GM23248 (cell line): ENCODE measurements around the gene CRTC2. TPM values are rescaled to one million over a fixed set of nuclear protein-coding genes. Genes with fewer than 3 reads are reported as not detected.

ENCODE experiments used
- DNase-seq: peaks from one replicate; pipeline ENCODE4 v3.0.0-alpha.2; 2015
- H2AFZ ChIP-seq: fragments of 200-600 bp; sonication (generic); 2 replicates; pipeline ENCODE4 v1.6.1; 2016; ENCODE audit warnings: antibody characterized with exemption
- H3F3A ChIP-seq: fragments of 200-600 bp; sonication (generic); 2 replicates; pipeline ENCODE4 v1.6.1; 2016; ENCODE audit warnings: mild to moderate bottlenecking, antibody characterized with exemption, mixed run types; ENCODE audit not compliant: insufficient read depth
- H3K27ac ChIP-seq: fragments of 200-600 bp; sonication (generic); 2 replicates; pipeline ENCODE4 v1.5.1; 2016; ENCODE audit warnings: mild to moderate bottlenecking
- H3K27me3 ChIP-seq: fragments of 200-600 bp; sonication (generic); replicated peaks from 2 replicates; pipeline ENCODE4 v1.6.1; 2016; ENCODE audit warnings: mild to moderate bottlenecking; ENCODE audit not compliant: insufficient read depth
- H3K36me3 ChIP-seq: fragments of 200-600 bp; sonication (generic); 2 replicates; pipeline ENCODE4 v1.6.1; 2016; ENCODE audit warnings: low read depth, mild to moderate bottlenecking
- H3K4me1 ChIP-seq: fragments of 200-600 bp; sonication (generic); 2 replicates; pipeline ENCODE4 v1.6.1; 2016; ENCODE audit warnings: mild to moderate bottlenecking; ENCODE audit not compliant: insufficient read depth
- H3K4me2 ChIP-seq: fragments of 200-600 bp; sonication (generic); one replicate; pipeline ENCODE4 v1.6.1; 2016; ENCODE audit warnings: mild to moderate bottlenecking; ENCODE audit not compliant: unreplicated experiment
- H3K4me3 ChIP-seq: fragments of 200-600 bp; sonication (generic); 2 replicates; pipeline ENCODE4 v1.5.1; 2016; ENCODE audit warnings: mild to moderate bottlenecking
- H3K79me2 ChIP-seq: fragments of 200-600 bp; sonication (generic); 2 replicates; pipeline ENCODE4 v1.6.1; 2016; ENCODE audit warnings: mild to moderate bottlenecking; ENCODE audit not compliant: insufficient read depth
- H3K9ac ChIP-seq: fragments of 200-600 bp; sonication (generic); 2 replicates; pipeline ENCODE4 v1.6.1; 2016; ENCODE audit warnings: mild to moderate bottlenecking
- H3K9me2 ChIP-seq: fragments of 200-600 bp; sonication (generic); 2 replicates; pipeline ENCODE4 v1.6.1; 2016; ENCODE audit warnings: mixed run types, mild to moderate bottlenecking, moderate library complexity; ENCODE audit not compliant: insufficient read depth
- H3K9me3 ChIP-seq: fragments of 200-600 bp; sonication (generic); one replicate; pipeline ENCODE4 v1.6.1; 2017; ENCODE audit warnings: low read depth
- H4K20me1 ChIP-seq: fragments of 200-600 bp; sonication (generic); 2 replicates; pipeline ENCODE4 v1.6.0; 2016; ENCODE audit not compliant: insufficient read depth
- EZH2 ChIP-seq: fragments of 200-600 bp; sonication (generic); IDR thresholded peaks from 2 replicates; pipeline ENCODE4 v1.6.1; 2018; ENCODE audit warnings: antibody characterized with exemption, mild to moderate bottlenecking; ENCODE audit not compliant: insufficient read depth, poor library complexity, severe bottlenecking
- EZH2phosphoT487 ChIP-seq: fragments of 200-600 bp; sonication (generic); IDR thresholded peaks from 2 replicates; pipeline ENCODE4 v1.6.1; 2018; ENCODE audit warnings: antibody characterized with exemption, moderate library complexity, mild to moderate bottlenecking, low read depth; ENCODE audit not compliant: insufficient read depth
- WGBS, 2 experiments: methylation state at CpG; one replicate each; pipeline ENCODE4 v1.1.6; 2015 to 2017; ENCODE audit warnings: low lambda C conversion rate in 2 of 2, low coverage in 1 of 2; ENCODE audit errors: missing lambda C conversion rate in 2 of 2; 5-methylcytosine and 5-hydroxymethylcytosine counted together
- in situ Hi-C: fragments of 300-500 bp; cut with MboI; formaldehyde crosslinking; loops from 2 replicates; pipeline ENCODE4 v1.15.0; 2020
- polyA plus RNA-seq: library from polyadenylated mRNA; unstranded; fragments of >200 nt; fragmentation: Nextera tagmentation; extraction: Ambion mirVana; gene quantifications from 2 replicates; pipeline ENCODE4 v1.2.1, GENCODE V29; 2016
- total RNA-seq: library from RNA; depleted of rRNA; stranded (reverse); fragments of >200 nt; shearing (Covaris generic); gene quantifications from 2 replicates; pipeline ENCODE4 v1.2.3, GENCODE V29; 2014

CRTC2 gene
- total and polyA plus RNA-seq, 2 experiments from 2014 or later: 7.5 to 21.0 TPM

DNA sequence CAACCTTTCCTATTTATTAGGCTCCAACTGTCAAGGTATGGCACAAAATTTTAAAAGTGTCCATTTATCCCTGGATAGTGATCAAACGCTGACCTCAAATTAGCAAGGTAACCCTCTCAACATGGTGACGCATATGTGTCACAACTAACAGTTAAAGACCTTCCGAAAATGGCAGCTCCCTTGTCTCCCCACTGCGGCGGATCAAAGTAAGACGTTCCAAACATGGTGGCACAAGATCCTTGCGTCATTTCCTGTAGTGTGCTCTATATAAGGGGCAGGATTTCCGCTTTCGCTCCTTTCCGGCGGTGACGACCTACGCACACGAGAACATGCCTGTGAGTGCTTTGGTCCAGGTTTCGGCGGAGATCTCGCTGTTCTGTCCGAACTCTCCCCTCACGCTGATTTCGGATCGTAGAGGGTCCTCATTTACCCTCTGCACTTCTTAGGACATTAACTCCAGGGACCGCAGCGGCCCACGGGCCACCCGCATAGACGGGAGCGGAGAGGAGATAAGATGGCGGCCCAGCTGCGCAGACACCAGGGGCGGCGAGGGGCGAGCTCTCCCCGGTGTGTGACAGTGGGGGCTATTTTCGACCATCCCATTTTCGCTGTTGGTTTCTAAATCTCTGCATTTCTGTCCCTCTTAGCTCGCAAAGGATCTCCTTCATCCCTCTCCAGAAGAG lies 32.2 kb upstream of the CRTC2 start, which contains the start of gene RPS27:
RPS27 (plus strand) TSS at position 295 of the 683 bp plus-strand sequence; CDS start at position 330, 35 bp downstream.
- in situ Hi-C loops: no loop called here
- Histone ChIP-seq H4K20me1 (peaks cover 5% of the 10 kb centered on the region; the same call in 1 of the 2 replicates), H3K27me3 (no peaks in the 10 kb centered on the region), H3K79me2 (peaks cover 28% of the 10 kb centered on the region), H2AFZ (peak within 1 kb of the TSS; percentile 90), H3K9me3 (no peaks in the 10 kb centered on the region), H3F3A (peaks cover 56% of the 10 kb centered on the region), H3K36me3 (peaks cover 21% of the 10 kb centered on the region), H3K27ac (peak within 1 kb of the TSS; percentile 83), H3K4me3 (peak within 1 kb of the TSS; percentile 95), H3K4me1 (peaks cover 24% of the 10 kb centered on the region), H3K9me2 (no peaks in the 10 kb centered on the region), H3K4me2 (peak within 1 kb of the TSS; percentile 100), H3K9ac (peak within 1 kb of the TSS; percentile 99)
- TF ChIP-seq EZH2phosphoT487: no peak
- no peak for TF ChIP-seq EZH2
- 0 to 2% methylated on average over 36 of the region's 36 CpGs for WGBS, 2 experiments
- DNase-seq: peak; percentile 99

DNA sequence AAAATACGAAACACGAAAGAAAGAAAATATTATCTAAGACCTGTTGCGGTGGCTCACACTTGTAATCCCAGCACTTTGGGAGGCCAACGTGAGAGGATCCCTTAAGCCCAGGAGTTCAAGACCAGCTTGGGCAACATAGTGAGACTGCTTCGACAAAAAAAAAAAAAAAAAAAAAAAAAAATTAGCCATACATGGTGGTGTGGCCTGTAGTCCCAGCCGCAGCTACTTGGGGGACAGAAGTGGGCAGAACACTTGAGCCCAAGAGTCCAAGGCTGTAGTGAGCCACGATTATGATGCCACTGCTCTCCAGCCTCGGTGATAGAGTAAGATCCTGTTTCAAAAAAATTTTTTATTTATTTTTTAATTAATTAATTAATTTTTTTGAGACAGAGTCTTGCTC lies 29.2 kb upstream of the CRTC2 start:
- Histone ChIP-seq H2AFZ (no peak overlapping the region), H3K4me2 (no peak overlapping the region), H3K9me2 (no peaks in the 10 kb centered on the region), H3K9ac (no peak overlapping the region), H4K20me1 (peaks cover 5% of the 10 kb centered on the region; the same call in 1 of the 2 replicates), H3F3A (peaks cover 48% of the 10 kb centered on the region), H3K27me3 (no peaks in the 10 kb centered on the region), H3K9me3 (no peaks in the 10 kb centered on the region), H3K79me2 (peaks cover 55% of the 10 kb centered on the region), H3K27ac (no peak overlapping the region), H3K4me1 (peaks cover 28% of the 10 kb centered on the region), H3K36me3 (peaks cover 18% of the 10 kb centered on the region), H3K4me3 (no peak overlapping the region)
- WGBS, 2 experiments: 83 to 85% methylated on average over 8 of the region's 8 CpGs
- no peak for DNase-seq
- TF ChIP-seq EZH2 (no peak), EZH2phosphoT487 (no peak)
- in situ Hi-C loops: loop anchor here (5.0 to 10.0 kb wide), 2 partner anchors 173 to 310 kb away; partner anchors contain the start of gene NPR1

DNA sequence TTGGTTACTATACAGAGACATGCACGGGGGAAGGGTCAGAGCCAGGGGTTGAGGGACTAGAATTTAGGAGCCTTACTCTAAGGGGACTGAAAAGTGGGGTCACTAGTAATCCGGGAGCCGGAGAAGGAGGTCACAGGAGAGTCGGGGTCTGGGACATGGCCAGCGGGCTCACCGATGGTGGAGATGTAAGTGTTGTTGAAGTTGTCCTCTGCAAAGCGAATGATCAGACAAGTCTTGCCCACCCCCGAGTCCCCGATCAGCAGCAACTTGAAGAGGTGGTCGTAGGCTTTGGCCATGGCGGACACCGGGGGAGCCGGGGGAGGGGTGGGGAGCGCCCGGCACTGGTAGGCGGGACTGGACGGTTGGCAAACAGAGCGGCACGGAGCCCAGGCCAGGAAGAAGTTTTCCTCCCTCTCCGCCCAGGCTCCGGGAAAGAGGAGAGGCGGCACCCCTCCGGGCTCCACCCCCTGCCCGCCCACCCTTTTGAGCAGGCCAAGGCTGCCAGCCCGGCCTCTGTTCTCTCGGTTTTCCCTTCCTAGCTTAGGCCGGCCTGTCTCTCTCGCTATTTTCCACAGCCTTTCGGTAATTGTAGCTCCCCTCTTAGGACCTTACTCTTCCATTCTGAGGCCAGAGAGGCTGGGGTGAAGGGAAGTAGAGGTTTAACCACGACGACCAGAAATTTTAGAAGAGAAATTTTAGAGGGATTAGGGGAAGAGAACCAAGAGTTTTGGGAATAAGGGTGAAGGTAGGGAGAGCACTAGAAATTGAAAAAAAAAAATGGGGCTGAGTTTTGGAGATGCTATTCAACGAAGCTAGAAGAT lies 27.7 kb upstream of the CRTC2 start, which contains the start of gene RAB13:
RAB13 (minus strand) TSS at position 399 of the 821 bp plus-strand sequence; CDS start at position 296, 103 bp downstream.
- peaks cover 15% of the 10 kb centered on the region; the same call in 1 of the 2 replicates for H3K4me1 ChIP-seq
- in situ Hi-C loops: loop anchor here (5.0 to 10.0 kb wide), 2 partner anchors 171 to 309 kb away; partner anchors contain the start of gene NPR1
- peak within 1 kb of the TSS; percentile 97 for H3K4me3 ChIP-seq
- H2AFZ ChIP-seq: peak within 1 kb of the TSS; percentile 91
- H3K36me3 ChIP-seq: peaks cover 7% of the 10 kb centered on the region; the same call in 1 of the 2 replicates
- H3K79me2 ChIP-seq: peaks cover 54% of the 10 kb centered on the region
- H3F3A ChIP-seq: peaks cover 40% of the 10 kb centered on the region
- H3K27ac ChIP-seq: peak within 1 kb of the TSS; percentile 84
- DNase-seq: peak; percentile 95
- no peaks in the 10 kb centered on the region for H3K9me2 ChIP-seq
- WGBS, 2 experiments: 2 to 3% methylated on average over 14 to 32 of the region's 32 CpGs
- H3K4me2 ChIP-seq: peak within 1 kb of the TSS; percentile 97
- H4K20me1 ChIP-seq: no peaks in the 10 kb centered on the region
- no peaks in the 10 kb centered on the region for H3K27me3 ChIP-seq
- peak within 1 kb of the TSS; percentile 94 for H3K9ac ChIP-seq
- H3K9me3 ChIP-seq: no peaks in the 10 kb centered on the region
- TF ChIP-seq EZH2phosphoT487 (no peak), EZH2 (no peak)

DNA sequence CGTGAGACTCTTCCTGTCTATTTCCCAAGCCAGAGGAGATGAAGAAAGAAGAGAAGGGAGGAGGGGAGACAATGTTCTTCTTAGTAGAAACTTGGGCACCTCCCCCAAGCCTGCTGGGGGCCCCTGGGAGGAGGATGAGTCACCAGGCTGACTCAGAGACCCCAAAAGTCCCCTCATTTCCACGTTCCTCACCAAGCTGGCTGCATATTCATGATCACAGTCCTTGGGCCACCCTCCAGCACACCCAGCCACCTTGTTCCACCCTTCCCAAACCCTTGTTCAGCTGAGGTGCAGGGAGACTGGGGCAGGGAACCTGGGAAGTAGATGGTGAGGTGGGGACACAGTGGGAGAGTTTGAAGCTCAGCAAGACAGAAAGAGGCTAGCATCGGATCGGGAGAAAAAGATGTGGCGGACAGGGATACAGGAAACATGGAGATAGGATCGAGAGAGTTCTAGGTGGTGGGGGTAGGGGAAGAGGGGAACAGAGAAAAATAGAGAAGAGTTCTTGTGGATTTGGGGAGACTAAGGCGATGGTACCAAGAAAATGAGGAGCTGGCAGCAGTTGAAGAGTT lies 27.0 kb upstream of the CRTC2 start:
- H3F3A ChIP-seq: peaks cover 42% of the 10 kb centered on the region
- H3K4me1 ChIP-seq: peaks cover 15% of the 10 kb centered on the region; the same call in 1 of the 2 replicates
- peaks cover 52% of the 10 kb centered on the region for H3K79me2 ChIP-seq
- no peaks in the 10 kb centered on the region for H3K9me2 ChIP-seq
- peak; percentile 79 for DNase-seq
- in situ Hi-C loops: loop anchor here (5.0 to 10.0 kb wide), 2 partner anchors 171 to 308 kb away; partner anchors contain the start of gene NPR1
- H3K4me2 ChIP-seq: peak overlapping the region; percentile 95
- peaks cover 7% of the 10 kb centered on the region for H3K36me3 ChIP-seq
- H3K9me3 ChIP-seq: no peaks in the 10 kb centered on the region
- no peaks in the 10 kb centered on the region for H4K20me1 ChIP-seq
- TF ChIP-seq EZH2phosphoT487 (no peak), EZH2 (no peak)
- peak overlapping the region; percentile 97 for H3K4me3 ChIP-seq
- 1 to 7% methylated on average over 6 to 7 of the region's 7 CpGs for WGBS, 2 experiments
- H3K27me3 ChIP-seq: no peaks in the 10 kb centered on the region
- peak overlapping the region; percentile 91 for H2AFZ ChIP-seq
- H3K27ac ChIP-seq: peak overlapping the region; percentile 84
- peak overlapping the region; percentile 94 for H3K9ac ChIP-seq
